K562 (cell line): Measurements from ENCODE around the gene NT5C3B. TPM values are rescaled to one million over a fixed set of nuclear protein-coding genes. Genes with fewer than 3 reads are reported as not detected.

Experiments used
- ADNP ChIP-seq: fragments of 200-800 bp; sonication (Bioruptor generic); IDR thresholded peaks from 2 replicates; pipeline ENCODE4 v1.6.1; 2016; ENCODE audit warnings: missing genetic modification characterization, missing compliant biosample characterization
- ARID3A ChIP-seq: IDR thresholded peaks from 2 replicates; pipeline ENCODE4 v1.6.1; 2012; ENCODE audit warnings: low read depth, low read length, improper control_type of control experiment, borderline replicate concordance
- CEBPB ChIP-seq: fragments of 450-650 bp; IDR thresholded peaks from 2 replicates; pipeline ENCODE4 v1.6.1; 2016; ENCODE audit warnings: missing genetic modification characterization, missing compliant biosample characterization
- EGR1 ChIP-seq: fragments of 450-650 bp; conservative IDR thresholded peaks from 2 replicates; pipeline ENCODE4 v1.6.1; 2017; ENCODE audit warnings: mild to moderate bottlenecking
- GMEB1 ChIP-seq: fragments of 250-450 bp; sonication (Bioruptor Pico); IDR thresholded peaks from 2 replicates; pipeline ENCODE4 v1.4.0; 2020; ENCODE audit warnings: mild to moderate bottlenecking
- HNRNPL ChIP-seq: fragments of 200-400 bp; formaldehyde crosslinking; IDR thresholded peaks from 2 replicates; pipeline ENCODE4 v1.6.1; 2017; ENCODE audit warnings: low read depth, mild to moderate bottlenecking, low read length
- L3MBTL2 ChIP-seq: fragments of 450-650 bp; IDR thresholded peaks from 2 replicates; pipeline ENCODE4 v1.6.1; 2016; ENCODE audit warnings: mild to moderate bottlenecking, moderate library complexity
- MCM3 ChIP-seq: fragments of 450-650 bp; IDR thresholded peaks from 2 replicates; pipeline ENCODE4 v1.6.1; 2016
- NR2C2 ChIP-seq, 2 experiments: fragments of 200-800 bp in 1 of 2; sonication (Bioruptor generic) in 1 of 2; sonication (generic) in 1 of 2; formaldehyde crosslinking in 1 of 2; IDR thresholded peaks; 2 replicates each; pipeline versions ENCODE4 v1.6.1 to v1.8.0; 2016 to 2022; ENCODE audit warnings: mild to moderate bottlenecking in 1 of 2, missing compliant biosample characterization in 1 of 2, missing genetic modification characterization in 1 of 2, missing genetic modification reagents in 1 of 2
- PHB ChIP-seq: fragments of 250-450 bp; sonication (Bioruptor Pico); IDR thresholded peaks from 2 replicates; pipeline ENCODE4 v1.5.0; 2021
- PRDM10 ChIP-seq: fragments of 450-650 bp; IDR thresholded peaks from 2 replicates; pipeline ENCODE4 v1.6.1; 2018; ENCODE audit not compliant: partially characterized antibody
- PRPF4 ChIP-seq: fragments of 200-400 bp; formaldehyde crosslinking; IDR thresholded peaks from one replicate; pipeline ENCODE4 v1.6.1; 2017; ENCODE audit warnings: low read length, low read depth, mild to moderate bottlenecking; ENCODE audit not compliant: insufficient read depth, poor library complexity, severe bottlenecking
- SP1 ChIP-seq: sonication (generic); formaldehyde crosslinking; IDR thresholded peaks from 2 replicates; pipeline ENCODE4 v1.8.1; 2022; ENCODE audit warnings: mild to moderate bottlenecking, missing genetic modification reagents
- ZNF197 ChIP-seq: fragments of 200-800 bp; sonication (Bioruptor generic); IDR thresholded peaks from 2 replicates; pipeline ENCODE4 v1.6.1; 2016; ENCODE audit warnings: low read depth, missing genetic modification characterization, missing compliant biosample characterization
- ZNF707 ChIP-seq: fragments of 250-450 bp; sonication (Bioruptor Pico); conservative IDR thresholded peaks from 2 replicates; pipeline ENCODE4 v1.8.0; 2022; ENCODE audit warnings: inconsistent platforms, mild to moderate bottlenecking, moderate library complexity
- polyA plus RNA-seq, 8 experiments: library from polyadenylated mRNA; depleted of rRNA in 4 of 8; stranded (reverse) in 5 of 8; unstranded in 3 of 8; fragments of >200 nt; fragmentation: Nextera tagmentation in 2 of 8; fragmentation: Illumina TruSeq in 1 of 8; extraction: Ambion mirVana in 2 of 8; extraction: Trizol in 1 of 8; gene quantifications; 2 replicates each; pipeline versions ENCODE4 v1.2.1 to v1.2.3, GENCODE V29; 2011 to 2014; ENCODE audit warnings: inconsistent platforms in 1 of 8, missing spikeins in 1 of 8
- total RNA-seq, 7 experiments: library from RNA; depleted of rRNA in 6 of 7; stranded (reverse); fragments of >200 nt in 6 of 7; fragmentation: Illumina TruSeq in 2 of 7; extraction: Trizol in 2 of 7; gene quantifications; 2 replicates each; pipeline versions ENCODE4 v1.2.1 to v1.2.3, GENCODE V29; 2011 to 2021; ENCODE audit warnings: low replicate concordance in 1 of 7

The NT5C3B gene
- total and polyA plus RNA-seq, 9 of the 15 experiments (the other 6 are each of a cell fraction or from before 2014, with no cell fraction given): 2.0 to 166 (median 85.0) TPM

- TF ChIP-seq ARID3A (peak; percentile 54; the same call in 1 of the 2 replicates), PRDM10 (peak; percentile 91), GMEB1 (CRISPR knock-in tag) (no peak), SP1 (0 out of 2 replicates have a peak, but pooled peaks have one; percentile 13), MCM3 (no peak), HNRNPL (peak; percentile 49; the same call in 1 of the 2 replicates), ZNF707 (CRISPR knock-in tag) (no peak), EGR1 (peak; percentile 95), CEBPB (peak; percentile 49), NR2C2 (CRISPR knock-in tag; IDR thresholded peaks at IDR 0.05) (no peak), NR2C2 (tag; IDR thresholded peaks at IDR 0.05) (no peak), L3MBTL2 (peak; percentile 51), PHB (no peak), ZNF197 (no peak), PRPF4 (no peak), ADNP (tag) (no peak)
Measured at GRCh38 chr17:41792845-41793783, 42.9 kb downstream of the NT5C3B start (continued).
